ENCODE measurements around the gene MRPS16. TPM values are rescaled to one million over a fixed set of nuclear protein-coding genes. Genes with fewer than 3 reads are reported as not detected.
"Not testable (repeated sequence)": the region's sequence is repeated elsewhere in the genome, so short reads cannot be mapped to it uniquely, and the experiment has no call there.

Gene MRPS16
- total RNA-seq, 2 experiments from 2014 or later = 97.5 to 103 TPM

GRCh38 chr10:73258612-73259011, 6.2 kb upstream of the MRPS16 start:
- CTCF ChIA-PET; H3K9me3 Mint-ChIP-seq (ENCODE audit: insufficient read depth); DNase-seq; H3K4me3 Mint-ChIP-seq; POLR2A ChIA-PET; H3K27ac Mint-ChIP-seq; ATAC-seq; H3K4me1 Mint-ChIP-seq (ENCODE audit: low read depth); H3K36me3 Mint-ChIP-seq (ENCODE audit: low read depth); H3K27me3 Mint-ChIP-seq (ENCODE audit: low read depth): not testable (repeated sequence)

GRCh38 chr10:73253225-73253555, 746 bp upstream of the MRPS16 start:
- POLR2A ChIA-PET = interaction anchor here (0.5 to 3.3 kb wide), 9 partner anchors 12 to 242 kb away, joined by 3 to 16 read pairs (median 3); partner anchors contain the start of genes ANXA7, CFAP70 and PPP3CB
- H3K27me3 Mint-ChIP-seq (ENCODE audit: low read depth) = no peaks in the 10 kb centered on the region
- H3K4me3 Mint-ChIP-seq = peak overlapping the region; percentile 99
- peaks cover 31% of the 10 kb centered on the region for H3K4me1 Mint-ChIP-seq (ENCODE audit: low read depth)
- ATAC-seq = peak; percentile 7
- peaks cover 41% of the 10 kb centered on the region for H3K36me3 Mint-ChIP-seq (ENCODE audit: low read depth)
- CTCF ChIA-PET = interaction anchor here (0.7 to 2.9 kb wide), 7 partner anchors 10 to 390 kb away, joined by 3 to 18 read pairs (median 3); no protein-coding TSS in a partner anchor
- H3K9me3 Mint-ChIP-seq (ENCODE audit: insufficient read depth) = no peaks in the 10 kb centered on the region
- peak overlapping the region; percentile 91 for H3K27ac Mint-ChIP-seq
- DNase-seq = no peak

GRCh38 chr10:73251683-73252444, 580 bp downstream of the MRPS16 start:
- peak overlapping the region; percentile 99 for H3K4me3 Mint-ChIP-seq
- no peaks in the 10 kb centered on the region for H3K9me3 Mint-ChIP-seq (ENCODE audit: insufficient read depth)
- H3K36me3 Mint-ChIP-seq (ENCODE audit: low read depth) = peaks cover 49% of the 10 kb centered on the region
- peaks cover 39% of the 10 kb centered on the region for H3K4me1 Mint-ChIP-seq (ENCODE audit: low read depth)
- no peak for ATAC-seq
- no peak for DNase-seq
- H3K27me3 Mint-ChIP-seq (ENCODE audit: low read depth) = no peaks in the 10 kb centered on the region
- peak overlapping the region; percentile 91 for H3K27ac Mint-ChIP-seq
- ChIA-PET POLR2A (interaction anchor here (0.6 to 3.3 kb wide), 12 partner anchors 9 to 374 kb away, joined by 3 to 16 read pairs (median 3); partner anchors contain the start of genes ANXA7, CFAP70 and PPP3CB), CTCF (interaction anchor here (0.8 to 2.9 kb wide), 6 partner anchors 12 to 159 kb away, joined by 3 to 18 read pairs (median 4); no protein-coding TSS in a partner anchor)

GRCh38 chr10:73248259-73248724, 4.2 kb downstream of the MRPS16 start:
- ChIA-PET CTCF (interaction anchor here (1.2 to 2.0 kb wide), 2 partner anchors 110 to 151 kb away, joined by 3 to 6 read pairs; partner anchors contain the start of gene CFAP70), POLR2A (no interaction called here)
- H3K36me3 Mint-ChIP-seq (ENCODE audit: low read depth) = peaks cover 81% of the 10 kb centered on the region
- ATAC-seq (no peak), DNase-seq (no peak)
- peak overlapping the region; percentile 100 for H3K4me3 Mint-ChIP-seq
- H3K4me1 Mint-ChIP-seq (ENCODE audit: low read depth) = peaks cover 55% of the 10 kb centered on the region
- H3K27ac Mint-ChIP-seq = peak overlapping the region; percentile 98
- no peaks in the 10 kb centered on the region for H3K27me3 Mint-ChIP-seq (ENCODE audit: low read depth)
- H3K9me3 Mint-ChIP-seq (ENCODE audit: insufficient read depth) = no peaks in the 10 kb centered on the region

GRCh38 chr10:73247509-73248258, 4.8 kb downstream of the MRPS16 start:
- Mint-ChIP-seq H3K27me3 (ENCODE audit: low read depth) (no peaks in the 10 kb centered on the region), H3K9me3 (ENCODE audit: insufficient read depth) (no peaks in the 10 kb centered on the region), H3K36me3 (ENCODE audit: low read depth) (peaks cover 83% of the 10 kb centered on the region), H3K27ac (peak overlapping the region; percentile 98), H3K4me1 (ENCODE audit: low read depth) (peaks cover 59% of the 10 kb centered on the region), H3K4me3 (peak overlapping the region; percentile 100)
- CTCF ChIA-PET = interaction anchor here (0.9 to 2.0 kb wide), 8 partner anchors 10 to 396 kb away, joined by 3 to 9 read pairs (median 4); partner anchors contain the start of genes CFAP70 and PPP3CB
- ATAC-seq (no peak), DNase-seq (no peak)
- POLR2A ChIA-PET = interaction anchor here (0.6 to 2.1 kb wide), 15 partner anchors 10 to 950 kb away, joined by 3 to 12 read pairs (median 7); partner anchors contain the start of genes ANXA7, CFAP70, ECD and FAM149B1

GRCh38 chr10:73246646-73247508, 5.6 kb downstream of the MRPS16 start, which contains the start of gene DNAJC9:
TSS of gene DNAJC9 (minus strand) at chr10:73247255. CDS start at chr10:73247189, 66 bp downstream.
- peaks cover 64% of the 10 kb centered on the region for H3K4me1 Mint-ChIP-seq (ENCODE audit: low read depth)
- POLR2A ChIA-PET = interaction anchor here (0.5 to 2.1 kb wide), 23 partner anchors 9 to 950 kb away, joined by 3 to 12 read pairs (median 4); partner anchors contain the start of genes ANXA7, CFAP70, ECD and FAM149B1
- H3K9me3 Mint-ChIP-seq (ENCODE audit: insufficient read depth) = no peaks in the 10 kb centered on the region
- DNase-seq = peak; percentile 98
- H3K27me3 Mint-ChIP-seq (ENCODE audit: low read depth) = no peaks in the 10 kb centered on the region
- peak; percentile 95 for ATAC-seq
- H3K36me3 Mint-ChIP-seq (ENCODE audit: low read depth) = peaks cover 82% of the 10 kb centered on the region
- CTCF ChIA-PET = interaction anchor here (0.9 to 2.0 kb wide), 10 partner anchors 9 to 397 kb away, joined by 3 to 9 read pairs (median 4); partner anchors contain the start of genes CFAP70 and PPP3CB
- peak within 1 kb of the TSS; percentile 98 for H3K27ac Mint-ChIP-seq
- peak within 1 kb of the TSS; percentile 100 for H3K4me3 Mint-ChIP-seq

GRCh38 chr10:73246322-73246645, 6.2 kb downstream of the MRPS16 start:
- Mint-ChIP-seq H3K4me1 (ENCODE audit: low read depth) (peaks cover 61% of the 10 kb centered on the region), H3K4me3 (peak overlapping the region; percentile 100), H3K27me3 (ENCODE audit: low read depth) (no peaks in the 10 kb centered on the region), H3K9me3 (ENCODE audit: insufficient read depth) (no peaks in the 10 kb centered on the region), H3K27ac (peak overlapping the region; percentile 98), H3K36me3 (ENCODE audit: low read depth) (peaks cover 78% of the 10 kb centered on the region)
- no peak for DNase-seq
- ATAC-seq = no peak
- ChIA-PET CTCF (interaction anchor here (0.6 to 2.0 kb wide), 10 partner anchors 8 to 1636 kb away, joined by 3 to 9 read pairs (median 4); partner anchors contain the start of genes CFAP70 and PPP3CB), POLR2A (interaction anchor here (0.5 to 2.1 kb wide), 16 partner anchors 8 to 634 kb away, joined by 3 to 12 read pairs (median 6); partner anchors contain the start of genes ANXA7, CFAP70, ECD and FAM149B1)

GRCh38 chr10:73244866-73245477, 7.5 kb downstream of the MRPS16 start:
- CTCF ChIA-PET = interaction anchor here (0.6 to 1.5 kb wide), 3 partner anchors 11 to 641 kb away, joined by 3 to 5 read pairs (median 4); no protein-coding TSS in a partner anchor

GRCh38 chr10:73239908-73240307, 12.5 kb downstream of the MRPS16 start:
- Mint-ChIP-seq H3K4me3 (no peak overlapping the region), H3K36me3 (ENCODE audit: low read depth) (peaks cover 69% of the 10 kb centered on the region), H3K4me1 (ENCODE audit: low read depth) (peaks cover 33% of the 10 kb centered on the region), H3K27ac (no peak overlapping the region), H3K9me3 (ENCODE audit: insufficient read depth) (no peaks in the 10 kb centered on the region), H3K27me3 (ENCODE audit: low read depth) (no peaks in the 10 kb centered on the region)
- DNase-seq (no peak), ATAC-seq (no peak)
- ChIA-PET POLR2A (interaction anchor here (0.7 kb wide), 1 partner anchor 16 kb away, joined by 3 read pairs; no protein-coding TSS in a partner anchor), CTCF (interaction anchor here (0.8 kb wide), 1 partner anchor 13 kb away, joined by 3 read pairs; no protein-coding TSS in a partner anchor)

More at GRCh38 chr10:73244866-73245477, 7.5 kb downstream of the MRPS16 start:
- ATAC-seq (no peak), DNase-seq (no peak)
- Mint-ChIP-seq H3K27ac (peak overlapping the region; percentile 72), H3K27me3 (ENCODE audit: low read depth) (no peaks in the 10 kb centered on the region), H3K4me1 (ENCODE audit: low read depth) (peaks cover 56% of the 10 kb centered on the region), H3K9me3 (ENCODE audit: insufficient read depth) (no peaks in the 10 kb centered on the region), H3K36me3 (ENCODE audit: low read depth) (peaks cover 77% of the 10 kb centered on the region), H3K4me3 (peak overlapping the region; percentile 100)
- POLR2A ChIA-PET = no interaction called here

GRCh38 chr10:73238990-73239566, 13.4 kb downstream of the MRPS16 start:
- CTCF ChIA-PET = interaction anchor here (0.9 to 2.6 kb wide), 2 partner anchors 8 to 20 kb away, joined by 3 to 9 read pairs; partner anchors contain the start of gene DNAJC9
- peaks cover 25% of the 10 kb centered on the region for H3K4me1 Mint-ChIP-seq (ENCODE audit: low read depth)
- DNase-seq (no peak), ATAC-seq (no peak)
- H3K36me3 Mint-ChIP-seq (ENCODE audit: low read depth) = peaks cover 64% of the 10 kb centered on the region
- H3K27me3 Mint-ChIP-seq (ENCODE audit: low read depth) = no peaks in the 10 kb centered on the region
- H3K4me3 Mint-ChIP-seq = no peak overlapping the region
- H3K27ac Mint-ChIP-seq = no peak overlapping the region
- POLR2A ChIA-PET = interaction anchor here (1.6 kb wide), 1 partner anchor 8 kb away, joined by 8 read pairs; the partner anchor contains the start of gene DNAJC9
- H3K9me3 Mint-ChIP-seq (ENCODE audit: insufficient read depth) = no peaks in the 10 kb centered on the region

All from activated CD8-positive, alpha-beta T cell treated with anti-CD3 and anti-CD28 coated beads, Interleukin-2, amount 10 ng/mL, durations not matched to agents 7 days and 5 days (primary cell).